C4-2B (cell line): ENCODE measurements around the gene OR8B8.

Experiments
- ZFX ChIP-seq: fragments of 450-650 bp; IDR thresholded peaks from 2 replicates; pipeline ENCODE4 v1.6.1; 2017
- TF ChIP-seq, protein P1 (sequence below): fragments of 450-650 bp; conservative IDR thresholded peaks from 2 replicates; pipeline ENCODE4 v1.5.1; 2017; ENCODE audit warnings: mild to moderate bottlenecking

DNA sequence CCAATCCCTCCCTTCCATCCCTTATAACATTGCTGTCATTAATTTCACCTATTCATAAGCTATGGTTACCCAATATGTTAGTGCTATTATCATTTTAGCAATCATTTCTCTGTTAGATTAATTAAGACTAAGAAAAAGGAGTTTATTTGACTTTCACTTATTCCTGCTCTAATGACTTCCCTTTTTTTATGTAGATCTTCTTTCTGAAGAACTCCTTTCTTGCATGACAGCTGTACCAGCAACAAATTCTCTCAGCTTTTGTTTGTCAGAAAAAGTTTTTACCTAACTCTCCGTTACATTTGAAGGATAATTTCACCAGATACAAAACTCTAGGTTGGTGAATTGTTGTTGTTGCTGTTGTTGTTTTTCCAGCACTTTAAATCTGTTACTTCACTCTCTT is 28.6 kb upstream of the OR8B8 start:
- TF ChIP-seq, protein P1, sequence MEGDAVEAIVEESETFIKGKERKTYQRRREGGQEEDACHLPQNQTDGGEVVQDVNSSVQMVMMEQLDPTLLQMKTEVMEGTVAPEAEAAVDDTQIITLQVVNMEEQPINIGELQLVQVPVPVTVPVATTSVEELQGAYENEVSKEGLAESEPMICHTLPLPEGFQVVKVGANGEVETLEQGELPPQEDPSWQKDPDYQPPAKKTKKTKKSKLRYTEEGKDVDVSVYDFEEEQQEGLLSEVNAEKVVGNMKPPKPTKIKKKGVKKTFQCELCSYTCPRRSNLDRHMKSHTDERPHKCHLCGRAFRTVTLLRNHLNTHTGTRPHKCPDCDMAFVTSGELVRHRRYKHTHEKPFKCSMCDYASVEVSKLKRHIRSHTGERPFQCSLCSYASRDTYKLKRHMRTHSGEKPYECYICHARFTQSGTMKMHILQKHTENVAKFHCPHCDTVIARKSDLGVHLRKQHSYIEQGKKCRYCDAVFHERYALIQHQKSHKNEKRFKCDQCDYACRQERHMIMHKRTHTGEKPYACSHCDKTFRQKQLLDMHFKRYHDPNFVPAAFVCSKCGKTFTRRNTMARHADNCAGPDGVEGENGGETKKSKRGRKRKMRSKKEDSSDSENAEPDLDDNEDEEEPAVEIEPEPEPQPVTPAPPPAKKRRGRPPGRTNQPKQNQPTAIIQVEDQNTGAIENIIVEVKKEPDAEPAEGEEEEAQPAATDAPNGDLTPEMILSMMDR = no peak
- no peak for TF ChIP-seq ZFX
